GM21447 (cell line): Measurements from ENCODE around the gene SERPIND1.
"Not testable (repeated sequence)": the region's sequence is repeated elsewhere in the genome, so short reads cannot be mapped to it uniquely, and the experiment has no call there.

ENCODE experiments used
- ATAC-seq: cut with Tn5 transposase; IDR thresholded peaks from one replicate; pipeline ENCODE4 v1.9.1; 2021; ENCODE audit not compliant: unreplicated experiment

The SERPIND1 gene

GRCh38 chr22:20811971-20812660 lies 38.2 kb downstream of the SERPIND1 start:
- no peak for ATAC-seq

GRCh38 chr22:20813056-20813455 lies 39.1 kb downstream of the SERPIND1 start:
- ATAC-seq, result no peak

- no peak for ATAC-seq
Measured at GRCh38 chr22:20814221-20814808, 40.4 kb downstream of the SERPIND1 start.

- no peak for ATAC-seq
Measured at GRCh38 chr22:20815477-20816050, 41.7 kb downstream of the SERPIND1 start.

GRCh38 chr22:20816559-20816958 lies 42.6 kb downstream of the SERPIND1 start:
- no peak for ATAC-seq

- ATAC-seq, result no peak
Measured at GRCh38 chr22:20818471-20818870, 44.6 kb downstream of the SERPIND1 start.

GRCh38 chr22:20819471-20819870 lies 45.6 kb downstream of the SERPIND1 start:
- ATAC-seq, result no peak

- not testable (repeated sequence) for ATAC-seq
Measured at GRCh38 chr22:20821717-20822239, 47.9 kb downstream of the SERPIND1 start.

GRCh38 chr22:20822240-20822639 lies 48.3 kb downstream of the SERPIND1 start:
- ATAC-seq, result no peak

- ATAC-seq, result no peak
Measured at GRCh38 chr22:20823264-20823663, 49.4 kb downstream of the SERPIND1 start.

GRCh38 chr22:20825216-20825615 lies 51.3 kb downstream of the SERPIND1 start:
- not testable (repeated sequence) for ATAC-seq

GRCh38 chr22:20825624-20826023 lies 51.7 kb downstream of the SERPIND1 start:
- no peak for ATAC-seq

GRCh38 chr22:20826373-20827152 lies 52.6 kb downstream of the SERPIND1 start:
- ATAC-seq, result not testable (repeated sequence)

GRCh38 chr22:20829491-20830134 lies 55.7 kb downstream of the SERPIND1 start:
- no peak for ATAC-seq

- no peak for ATAC-seq
Measured at GRCh38 chr22:20833225-20833665, 59.3 kb downstream of the SERPIND1 start.

- ATAC-seq, result no peak
Measured at GRCh38 chr22:20834206-20834605, 60.3 kb downstream of the SERPIND1 start.

- no peak for ATAC-seq
Measured at GRCh38 chr22:20834725-20835124, 60.8 kb downstream of the SERPIND1 start.
